GM19395 (cell line): ENCODE measurements around the gene GRID2.

ENCODE experiments used
- ATAC-seq: cut with Tn5 transposase; IDR thresholded peaks from one replicate; pipeline ENCODE4 v1.9.1; 2021; ENCODE audit warnings: mild to moderate bottlenecking, moderate library complexity; ENCODE audit not compliant: unreplicated experiment

Gene GRID2

DNA sequence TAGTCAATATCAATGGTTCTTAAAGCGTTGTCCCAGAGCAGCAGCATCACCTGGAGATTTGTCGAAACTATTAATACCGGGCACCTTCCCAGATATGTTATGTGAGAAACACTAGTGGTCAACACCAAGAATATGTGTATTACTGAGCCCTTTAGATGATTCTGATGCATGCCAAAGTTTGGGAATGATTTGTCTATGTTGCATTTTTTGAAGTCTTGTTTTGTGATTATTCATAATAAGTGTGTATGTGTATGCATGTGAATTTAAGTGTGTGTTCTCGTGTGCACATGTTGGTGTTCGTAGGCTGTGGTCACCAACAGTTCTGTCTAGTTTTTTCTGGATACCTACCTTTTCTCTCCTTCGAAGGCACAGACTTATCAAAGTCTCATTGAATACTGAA lies 749.4 kb downstream of the GRID2 start:
- no peak for ATAC-seq

GRCh38 chr4:93061826-93062225 lies 758.1 kb downstream of the GRID2 start:
- no peak for ATAC-seq

DNA sequence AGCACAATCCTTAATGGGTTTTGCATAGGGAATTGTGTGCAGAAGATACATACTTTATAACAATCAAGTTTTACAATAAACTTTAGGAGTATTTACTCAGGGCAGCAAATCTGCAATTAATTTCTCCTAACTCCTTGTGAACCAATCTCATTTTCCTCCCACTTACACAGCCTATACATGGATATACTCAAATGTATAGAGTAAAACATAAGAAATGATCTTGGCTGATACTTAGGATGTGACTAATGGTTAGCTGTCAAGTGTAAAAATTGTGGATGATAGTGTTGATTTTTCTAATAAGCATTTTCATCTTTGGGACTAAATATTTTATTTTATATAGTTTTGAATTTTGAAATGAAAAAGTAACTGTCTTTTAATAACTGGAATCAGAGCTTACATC lies 759.6 kb downstream of the GRID2 start:
- ATAC-seq = no peak

GRCh38 chr4:93065790-93066189 lies 762.0 kb downstream of the GRID2 start:
- no peak for ATAC-seq

GRCh38 chr4:93066749-93067148 lies 763.0 kb downstream of the GRID2 start:
- ATAC-seq = no peak

DNA sequence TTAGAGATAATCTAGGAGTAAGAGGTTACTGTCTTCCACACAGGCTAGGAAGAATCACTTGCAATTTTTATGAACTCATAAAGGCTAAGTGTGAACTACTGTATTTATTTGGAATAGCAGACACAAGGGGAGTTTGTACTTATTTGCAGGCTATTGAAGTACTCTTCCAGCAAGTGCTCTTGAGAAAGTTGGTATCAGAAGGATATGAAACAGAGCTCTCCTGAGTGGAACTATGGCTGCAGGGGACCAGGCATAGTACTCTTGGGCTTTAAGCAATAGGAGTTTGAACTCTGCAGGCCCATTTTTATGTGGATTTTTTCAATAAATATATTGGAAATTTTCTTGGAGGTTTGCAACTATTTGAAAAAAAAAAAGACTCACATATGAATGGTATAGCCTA lies 768.5 kb downstream of the GRID2 start:
- no peak for ATAC-seq

DNA sequence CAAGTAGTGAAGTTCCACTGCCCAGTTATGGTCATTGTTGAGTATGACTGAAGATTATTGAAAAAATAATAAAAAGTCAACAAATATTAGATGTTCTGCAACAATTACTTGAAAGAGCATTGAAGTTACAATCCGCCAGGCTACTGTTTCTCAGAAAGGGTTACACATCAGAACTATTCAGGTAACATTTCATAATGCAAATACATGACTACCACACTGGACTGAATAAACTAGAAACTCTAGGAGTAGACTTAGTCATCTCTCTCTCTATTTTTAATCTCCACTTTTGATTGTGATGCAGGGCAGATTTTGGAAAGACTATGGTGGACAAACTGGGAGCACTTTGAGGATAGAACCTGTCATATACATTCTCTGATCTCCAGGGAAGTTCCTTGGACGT lies 776.5 kb downstream of the GRID2 start:
- ATAC-seq = no peak

DNA sequence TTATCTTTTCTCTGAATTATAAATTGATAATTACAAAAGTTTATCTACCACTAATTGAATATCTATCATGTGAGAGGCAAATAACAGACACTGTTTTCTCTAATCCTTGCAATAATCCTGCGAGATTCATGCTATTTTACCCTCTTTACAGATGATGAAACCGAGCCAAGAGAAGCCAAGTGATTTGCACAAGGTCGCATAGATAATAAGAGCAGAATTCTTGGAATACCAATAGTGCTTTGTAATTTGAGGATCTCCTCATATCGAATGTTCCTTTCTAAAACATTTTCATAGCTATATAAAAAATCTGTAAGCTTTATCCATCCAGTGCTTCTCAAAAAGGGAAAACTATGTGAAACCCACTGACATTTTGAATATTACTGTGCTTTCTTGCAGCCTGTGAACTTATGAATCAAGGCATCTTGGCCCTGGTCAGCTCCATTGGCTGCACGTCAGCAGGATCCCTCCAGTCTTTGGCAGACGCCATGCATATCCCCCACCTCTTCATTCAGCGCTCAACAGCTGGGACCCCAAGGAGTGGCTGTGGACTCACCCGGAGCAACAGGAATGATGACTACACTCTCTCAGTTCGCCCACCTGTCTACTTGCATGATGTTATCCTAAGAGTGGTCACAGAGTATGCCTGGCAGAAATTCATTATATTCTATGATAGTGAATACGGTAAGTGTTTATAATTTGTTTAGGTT lies 781.0 kb downstream of the GRID2 start:
- ATAC-seq = no peak

GRCh38 chr4:93086356-93086755 lies 782.6 kb downstream of the GRID2 start:
- no peak for ATAC-seq

DNA sequence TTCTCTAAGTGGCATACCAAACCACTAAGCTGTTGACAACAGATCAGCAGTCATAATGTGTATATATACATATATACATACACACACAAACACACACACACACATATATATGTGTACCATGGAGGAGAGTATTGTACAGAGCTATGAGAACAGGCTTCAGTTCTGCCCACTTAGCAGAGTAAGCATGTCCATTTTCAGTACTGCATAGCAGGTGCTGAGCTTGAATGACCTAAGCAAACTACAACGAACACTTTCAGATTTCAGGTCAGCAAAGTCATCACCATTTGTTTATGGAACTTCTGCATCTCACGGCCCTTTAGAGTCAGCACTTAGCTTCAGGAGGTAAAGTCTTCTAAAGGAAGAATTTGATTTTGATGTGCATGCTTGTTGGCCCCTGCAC lies 789.0 kb downstream of the GRID2 start:
- ATAC-seq = no peak

DNA sequence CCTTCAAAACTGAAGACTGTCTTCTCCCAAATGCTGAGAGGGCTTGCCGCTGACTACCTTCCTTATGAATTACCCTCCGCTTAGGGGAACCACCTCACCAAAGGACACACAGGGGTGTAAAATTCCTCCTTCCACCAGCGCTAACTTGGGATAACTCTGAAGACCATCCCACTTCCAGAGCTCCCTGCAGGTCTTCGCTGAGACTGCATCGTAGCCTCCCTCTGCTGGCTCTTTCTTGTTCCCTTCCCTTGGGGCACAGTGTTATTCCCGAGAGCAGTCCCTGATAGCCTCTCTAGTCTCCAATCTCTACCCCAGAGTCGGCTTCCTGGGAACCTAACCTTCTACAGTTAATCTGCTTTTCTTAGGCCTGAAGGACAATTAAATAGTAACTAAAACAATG lies 799.3 kb downstream of the GRID2 start:
- no peak for ATAC-seq

- ATAC-seq = no peak
Observed at GRCh38 chr4:93116624-93117023, 812.9 kb downstream of the GRID2 start.

GRCh38 chr4:93127489-93127888 lies 823.7 kb downstream of the GRID2 start:
- ATAC-seq = no peak

DNA sequence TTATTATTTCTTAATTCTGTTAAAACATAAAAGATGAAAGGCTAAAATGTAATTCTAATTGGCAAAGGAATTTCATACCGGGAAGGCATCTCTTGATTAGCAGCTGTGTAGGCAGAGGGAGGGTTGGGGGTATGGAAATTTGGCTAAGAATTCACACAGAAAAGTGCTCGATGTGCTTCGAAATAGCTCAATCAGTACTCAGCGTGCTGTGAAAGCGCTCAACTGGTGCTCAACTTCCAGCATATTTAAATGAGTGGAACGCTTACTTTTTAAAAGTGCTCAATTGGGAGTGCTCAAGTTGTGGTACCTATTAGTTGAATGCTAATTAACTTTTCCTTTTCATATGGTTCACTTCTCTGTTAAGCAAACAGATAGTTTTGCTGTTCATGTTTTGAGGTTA lies 828.9 kb downstream of the GRID2 start:
- ATAC-seq = no peak

DNA sequence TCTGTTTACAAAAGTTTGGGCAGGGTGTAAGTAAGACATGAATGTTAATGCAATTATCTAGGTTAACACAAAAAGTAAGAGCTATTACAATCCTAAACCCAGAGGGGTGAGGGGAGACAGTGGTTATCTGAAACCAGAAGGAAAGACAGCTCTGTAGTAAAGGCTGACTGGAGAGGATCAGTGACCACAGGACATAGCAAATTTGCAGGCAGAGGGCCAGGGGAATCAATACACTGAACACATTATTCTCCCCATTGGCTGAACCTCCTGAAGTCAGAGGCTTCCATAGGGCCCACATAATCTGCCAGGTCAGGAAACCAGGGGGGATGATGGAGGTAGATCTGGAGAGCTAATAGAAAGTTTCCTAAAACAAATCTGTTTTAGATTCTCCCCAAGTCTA lies 835.4 kb downstream of the GRID2 start:
- no peak for ATAC-seq

GRCh38 chr4:93143902-93144301 lies 840.1 kb downstream of the GRID2 start:
- ATAC-seq = no peak

DNA sequence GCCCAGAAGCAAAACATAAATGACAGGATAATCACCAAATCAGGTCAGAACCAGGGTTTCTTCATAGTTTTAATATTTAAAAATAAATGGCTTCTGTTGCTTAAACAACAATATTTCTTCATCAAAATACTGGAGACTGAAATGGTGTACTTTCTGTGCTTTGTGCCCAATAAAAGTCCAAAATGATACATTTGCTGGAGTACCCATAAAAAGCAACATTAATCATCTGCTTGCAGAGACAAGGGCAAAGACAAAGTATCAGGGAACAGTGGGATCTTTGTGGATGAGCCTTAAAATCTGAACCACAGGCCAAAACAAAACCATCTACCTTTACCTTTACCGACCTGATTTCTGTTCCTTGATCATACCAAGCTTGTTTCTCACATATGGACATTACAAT lies 840.9 kb downstream of the GRID2 start:
- ATAC-seq = no peak

- no peak for ATAC-seq
Observed at GRCh38 chr4:93147524-93148212, 843.9 kb downstream of the GRID2 start.

DNA sequence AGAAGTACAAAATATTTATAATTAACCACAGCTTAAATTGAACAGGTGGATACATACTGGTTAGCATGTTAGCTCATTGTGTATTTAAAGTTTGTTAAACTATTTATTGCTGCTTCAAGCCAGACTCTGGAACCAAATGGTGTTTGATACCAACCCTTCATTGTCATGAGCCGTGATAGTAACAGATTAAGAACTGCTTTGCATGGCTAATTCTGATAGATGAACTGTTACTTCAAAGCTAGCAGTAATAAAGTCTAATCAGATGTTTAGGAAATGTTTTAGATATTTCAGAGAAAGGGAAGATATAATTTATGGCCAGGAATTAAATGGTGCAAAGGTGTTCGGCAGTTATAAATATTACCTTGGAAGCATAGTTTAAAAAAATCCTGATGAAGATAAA lies 848.7 kb downstream of the GRID2 start:
- no peak for ATAC-seq

- ATAC-seq = no peak
Observed at GRCh38 chr4:93157986-93158385, 854.2 kb downstream of the GRID2 start.

DNA sequence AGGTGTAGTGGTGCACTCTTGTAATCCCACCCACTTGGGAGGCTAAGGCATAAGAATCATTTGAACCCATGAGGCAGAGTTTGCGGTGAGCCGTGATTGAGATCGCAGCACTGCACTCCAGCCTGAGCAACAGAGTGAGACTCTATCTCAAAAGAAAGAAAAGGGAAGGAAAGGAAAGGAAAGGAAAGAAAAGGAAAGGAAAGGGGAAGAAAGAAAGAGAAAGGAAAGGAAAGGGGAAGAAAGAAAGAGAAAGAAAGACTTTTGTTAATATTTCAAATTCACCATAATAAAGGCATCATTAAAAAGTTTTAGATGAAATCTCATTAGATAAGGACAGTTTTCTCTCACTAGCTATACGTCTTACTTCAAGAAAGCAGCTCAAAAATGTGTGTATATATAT lies 864.3 kb downstream of the GRID2 start:
- ATAC-seq = no peak

- no peak for ATAC-seq
Observed at GRCh38 chr4:93169966-93170365, 866.2 kb downstream of the GRID2 start.

GRCh38 chr4:93174598-93174997 lies 870.8 kb downstream of the GRID2 start:
- no peak for ATAC-seq
